H9 (cell line): ENCODE results near the gene PHACTR4. TPM values are rescaled to one million over a fixed set of nuclear protein-coding genes. Genes with fewer than 3 reads are reported as not detected.

Experiments used
- DNase-seq: peaks from one replicate; pipeline ENCODE4 v3.0.0-alpha.2; 2017
- H2AFZ ChIP-seq: one replicate; pipeline ENCODE4 v1.6.1; 2013; ENCODE audit warnings: mild to moderate bottlenecking, low read length, control low read depth, moderate library complexity
- H2AK5ac ChIP-seq: 2 replicates; pipeline ENCODE4 v1.6.1; 2013; ENCODE audit warnings: low read length, control low read depth, mixed read lengths; ENCODE audit not compliant: insufficient read length
- H2BK120ac ChIP-seq: one replicate; pipeline ENCODE4 v1.6.1; 2013; ENCODE audit warnings: low read depth, mild to moderate bottlenecking, low read length, control low read depth, inconsistent platforms; ENCODE audit not compliant: poor library complexity, severe bottlenecking
- H2BK12ac ChIP-seq: 2 replicates; pipeline ENCODE4 v1.6.1; 2013; ENCODE audit warnings: low read length, control low read depth, mixed read lengths, low read depth; ENCODE audit not compliant: insufficient read length
- H2BK15ac ChIP-seq: 2 replicates; pipeline ENCODE4 v1.6.1; 2013; ENCODE audit warnings: low read depth, low read length, control low read depth
- H2BK20ac ChIP-seq: one replicate; pipeline ENCODE4 v1.6.1; 2013; ENCODE audit warnings: low read depth, mild to moderate bottlenecking, low read length, control low read depth, inconsistent platforms; ENCODE audit not compliant: poor library complexity, severe bottlenecking
- H2BK5ac ChIP-seq: 2 replicates; pipeline ENCODE4 v1.6.1; 2013; ENCODE audit warnings: low read length, control low read depth, mixed read lengths; ENCODE audit not compliant: insufficient read length
- H3K14ac ChIP-seq: 2 replicates; pipeline ENCODE4 v1.6.1; 2013; ENCODE audit warnings: low read length, control low read depth; ENCODE audit not compliant: insufficient read depth
- H3K18ac ChIP-seq: 2 replicates; pipeline ENCODE4 v1.6.1; 2013; ENCODE audit warnings: low read depth, mild to moderate bottlenecking, mixed read lengths, low read length, control low read depth; ENCODE audit not compliant: insufficient read length
- H3K23ac ChIP-seq: 2 replicates; pipeline ENCODE4 v1.6.1; 2013; ENCODE audit warnings: low read length, control low read depth, mixed read lengths, low read depth; ENCODE audit not compliant: insufficient read length
- H3K23me2 ChIP-seq: 2 replicates; pipeline ENCODE4 v1.6.1; 2013; ENCODE audit warnings: low read depth, mild to moderate bottlenecking, mixed read lengths, low read length, control low read depth; ENCODE audit not compliant: insufficient read length, poor library complexity, severe bottlenecking
- H3K27ac ChIP-seq: 2 replicates; pipeline ENCODE4 v1.5.1; 2013; ENCODE audit warnings: low read length, control low read depth, mixed read lengths, low read depth; ENCODE audit not compliant: insufficient read length
- H3K27me3 ChIP-seq: 2 replicates; pipeline ENCODE4 v1.6.1; 2013; ENCODE audit warnings: low read length, control low read depth, inconsistent platforms; ENCODE audit not compliant: insufficient read depth
- H3K4ac ChIP-seq: 2 replicates; pipeline ENCODE4 v1.6.1; 2013; ENCODE audit warnings: low read depth, mild to moderate bottlenecking, control low read depth, inconsistent platforms, low read length, moderate library complexity
- H3K4me1 ChIP-seq: 2 replicates; pipeline ENCODE4 v1.6.1; 2013; ENCODE audit warnings: low read length, control low read depth, inconsistent platforms; ENCODE audit not compliant: insufficient read depth
- H3K4me2 ChIP-seq: 2 replicates; pipeline ENCODE4 v1.6.1; 2013; ENCODE audit warnings: low read length, control low read depth, mixed read lengths; ENCODE audit not compliant: insufficient read length, insufficient read depth
- H3K56ac ChIP-seq: 2 replicates; pipeline ENCODE4 v1.6.1; 2013; ENCODE audit warnings: low read depth, mild to moderate bottlenecking, mixed read lengths, low read length, control low read depth; ENCODE audit not compliant: insufficient read length
- H3K79me1 ChIP-seq: 2 replicates; pipeline ENCODE4 v1.6.1; 2013; ENCODE audit warnings: low read depth, mild to moderate bottlenecking, moderate library complexity, low read length, control low read depth, inconsistent platforms; ENCODE audit not compliant: insufficient read depth, poor library complexity, severe bottlenecking
- H3K79me2 ChIP-seq: 2 replicates; pipeline ENCODE4 v1.6.1; 2013; ENCODE audit warnings: low read length, control low read depth, inconsistent platforms; ENCODE audit not compliant: insufficient read depth
- H3K9ac ChIP-seq: 2 replicates; pipeline ENCODE4 v1.6.1; 2013; ENCODE audit warnings: low read length, control low read depth, mixed read lengths; ENCODE audit not compliant: insufficient read length; ENCODE audit errors: extremely low read depth
- H3K9me3 ChIP-seq: one replicate; pipeline ENCODE4 v1.6.1; 2013; ENCODE audit warnings: low read depth, low read length, inconsistent platforms; ENCODE audit not compliant: control insufficient read depth
- H3T11ph ChIP-seq: one replicate; pipeline ENCODE4 v1.6.1; 2013; ENCODE audit warnings: mild to moderate bottlenecking, low read length, control low read depth, inconsistent platforms
- H4K20me1 ChIP-seq: one replicate; pipeline ENCODE4 v1.6.1; 2013; ENCODE audit not compliant: control insufficient read depth, insufficient read length, insufficient read depth
- H4K5ac ChIP-seq: 2 replicates; pipeline ENCODE4 v1.6.1; 2013; ENCODE audit warnings: low read depth, mild to moderate bottlenecking, mixed read lengths, low read length, control low read depth; ENCODE audit not compliant: insufficient read length
- H4K8ac ChIP-seq: replicated peaks from 2 replicates; pipeline ENCODE4 v1.6.1; 2013; ENCODE audit warnings: low read length, control low read depth, mixed read lengths, low read depth; ENCODE audit not compliant: insufficient read length
- H4K91ac ChIP-seq: 2 replicates; pipeline ENCODE4 v1.6.1; 2013; ENCODE audit warnings: low read depth, mild to moderate bottlenecking, moderate library complexity, mixed read lengths, low read length, control low read depth; ENCODE audit not compliant: insufficient read length
- H3K27ac Mint-ChIP-seq, 3 experiments: 2 replicates in 2 of 3; 3 replicates in 1 of 3; pipeline ENCODE4 v1.8.0; 2020 to 2021; ENCODE audit warnings: mixed read lengths in 3 of 3, mild to moderate bottlenecking in 1 of 3, moderate library complexity in 1 of 3
- H3K27me3 Mint-ChIP-seq: 2 replicates; pipeline ENCODE4 v1.8.0; 2021; ENCODE audit warnings: low read depth, mild to moderate bottlenecking, moderate library complexity, mixed read lengths
- H3K36me3 Mint-ChIP-seq, 3 experiments: 2 replicates in 2 of 3; 3 replicates in 1 of 3; pipeline ENCODE4 v1.8.0; 2020 to 2021; ENCODE audit warnings: low read depth in 3 of 3, mixed read lengths in 3 of 3; ENCODE audit not compliant: insufficient read depth in 1 of 3
- H3K4me1 Mint-ChIP-seq, 2 experiments: 2 replicates each; pipeline ENCODE4 v1.8.0; 2020; ENCODE audit warnings: mixed read lengths in 2 of 2
- H3K4me3 Mint-ChIP-seq, 2 experiments: 2 replicates in 1 of 2; 3 replicates in 1 of 2; pipeline ENCODE4 v1.8.0; 2020 to 2021; ENCODE audit warnings: mild to moderate bottlenecking in 2 of 2, mixed read lengths in 2 of 2, moderate library complexity in 1 of 2
- H3K9me3 Mint-ChIP-seq, 2 experiments: 2 replicates in 1 of 2; 3 replicates in 1 of 2; pipeline ENCODE4 v1.8.0; 2020; ENCODE audit warnings: mild to moderate bottlenecking in 2 of 2, mixed read lengths in 2 of 2, moderate library complexity in 1 of 2
- WGBS: extraction: QIAGEN DNeasy Blood & Tissue Kit; methylation state at CpG from one replicate; pipeline ENCODE4 v1.1.7; 2013; ENCODE audit warnings: missing lambda C conversion rate, low lambda C conversion rate, mixed read lengths; ENCODE audit not compliant: insufficient read length; ENCODE audit errors: extremely low coverage; 5-methylcytosine and 5-hydroxymethylcytosine counted together
- total RNA-seq: library from RNA; stranded (reverse); gene quantifications from 2 replicates; pipeline ENCODE4 v1.2.1, GENCODE V29; 2021
- TF ChIP-seq, protein P1 (sequence below): fragments of 200-600 bp; sonication (generic); conservative IDR thresholded peaks from 3 replicates; pipeline ENCODE4 v1.8.0; 2021; ENCODE audit warnings: antibody characterized with exemption, mild to moderate bottlenecking

PHACTR4 gene
- total RNA-seq, 1 experiment from 2014 or later: 54.0 TPM

GRCh38 chr1:28457678-28458077 is 88.1 kb downstream of the PHACTR4 start:
- Histone ChIP-seq H2BK15ac (no peak overlapping the region), H4K20me1 (no peaks in the 10 kb centered on the region), H3K9me3 (no peaks in the 10 kb centered on the region), H3T11ph (no peak overlapping the region), H3K4me1 (no peaks in the 10 kb centered on the region), H4K91ac (no peak overlapping the region), H3K18ac (no peak overlapping the region), H2AK5ac (no peak overlapping the region), H2BK20ac (no peak overlapping the region), H3K79me2 (no peaks in the 10 kb centered on the region), H3K4me2 (no peak overlapping the region), H3K27me3 (no peaks in the 10 kb centered on the region), H3K56ac (no peak overlapping the region), H2BK12ac (no peak overlapping the region), H3K9ac (no peak overlapping the region), H3K14ac (no peak overlapping the region), H4K8ac (no peak overlapping the region), H2AFZ (no peak overlapping the region), H3K27ac (no peak overlapping the region), H2BK120ac (no peak overlapping the region), H2BK5ac (no peak overlapping the region), H3K79me1 (no peaks in the 10 kb centered on the region), H3K4ac (no peak overlapping the region), H4K5ac (no peak overlapping the region), H3K23me2 (no peaks in the 10 kb centered on the region), H3K23ac (no peak overlapping the region)
- WGBS: no CpG with 5 or more reads among the region's 1 CpG
- Mint-ChIP-seq H3K9me3 (no peaks in the 10 kb centered on the region), H3K4me1 (peaks cover 4 to 7% of the 10 kb centered on the region in 2 experiments), H3K27me3 (no peaks in the 10 kb centered on the region), H3K27ac (peak overlapping the region in 1 of 3 experiments; percentile 65; a peak in 2 of 7 replicates), H3K4me3 (no peak overlapping the region), H3K36me3 (peaks cover 2 to 36% (median 29%) of the 10 kb centered on the region in 3 experiments; a peak in 6 of 7 replicates)
- DNase-seq: no peak
- TF ChIP-seq, protein P1, sequence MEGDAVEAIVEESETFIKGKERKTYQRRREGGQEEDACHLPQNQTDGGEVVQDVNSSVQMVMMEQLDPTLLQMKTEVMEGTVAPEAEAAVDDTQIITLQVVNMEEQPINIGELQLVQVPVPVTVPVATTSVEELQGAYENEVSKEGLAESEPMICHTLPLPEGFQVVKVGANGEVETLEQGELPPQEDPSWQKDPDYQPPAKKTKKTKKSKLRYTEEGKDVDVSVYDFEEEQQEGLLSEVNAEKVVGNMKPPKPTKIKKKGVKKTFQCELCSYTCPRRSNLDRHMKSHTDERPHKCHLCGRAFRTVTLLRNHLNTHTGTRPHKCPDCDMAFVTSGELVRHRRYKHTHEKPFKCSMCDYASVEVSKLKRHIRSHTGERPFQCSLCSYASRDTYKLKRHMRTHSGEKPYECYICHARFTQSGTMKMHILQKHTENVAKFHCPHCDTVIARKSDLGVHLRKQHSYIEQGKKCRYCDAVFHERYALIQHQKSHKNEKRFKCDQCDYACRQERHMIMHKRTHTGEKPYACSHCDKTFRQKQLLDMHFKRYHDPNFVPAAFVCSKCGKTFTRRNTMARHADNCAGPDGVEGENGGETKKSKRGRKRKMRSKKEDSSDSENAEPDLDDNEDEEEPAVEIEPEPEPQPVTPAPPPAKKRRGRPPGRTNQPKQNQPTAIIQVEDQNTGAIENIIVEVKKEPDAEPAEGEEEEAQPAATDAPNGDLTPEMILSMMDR: no peak
